ENCODE results near the gene MBD3L1.

DNA sequence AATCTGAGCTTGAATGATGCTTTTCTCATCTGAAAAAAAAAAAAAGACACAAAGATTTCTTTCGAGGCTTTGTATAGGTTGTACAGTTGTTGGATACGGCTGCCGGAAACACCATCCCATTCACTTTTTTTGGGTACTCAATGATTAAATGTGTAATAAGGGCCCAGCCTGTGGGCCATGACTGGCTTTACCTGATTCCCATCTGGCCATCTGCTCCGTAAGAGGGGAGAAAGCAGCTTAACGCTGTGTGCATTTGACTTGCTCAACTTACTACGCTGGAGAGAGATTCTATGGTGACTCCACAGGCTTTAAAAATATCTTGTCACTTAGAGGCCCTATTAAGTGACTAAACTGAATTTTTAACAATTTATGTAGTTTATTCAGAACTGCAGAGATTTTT lies 804 bp upstream of the MBD3L1 start:
- TF ChIP-seq, protein P1, sequence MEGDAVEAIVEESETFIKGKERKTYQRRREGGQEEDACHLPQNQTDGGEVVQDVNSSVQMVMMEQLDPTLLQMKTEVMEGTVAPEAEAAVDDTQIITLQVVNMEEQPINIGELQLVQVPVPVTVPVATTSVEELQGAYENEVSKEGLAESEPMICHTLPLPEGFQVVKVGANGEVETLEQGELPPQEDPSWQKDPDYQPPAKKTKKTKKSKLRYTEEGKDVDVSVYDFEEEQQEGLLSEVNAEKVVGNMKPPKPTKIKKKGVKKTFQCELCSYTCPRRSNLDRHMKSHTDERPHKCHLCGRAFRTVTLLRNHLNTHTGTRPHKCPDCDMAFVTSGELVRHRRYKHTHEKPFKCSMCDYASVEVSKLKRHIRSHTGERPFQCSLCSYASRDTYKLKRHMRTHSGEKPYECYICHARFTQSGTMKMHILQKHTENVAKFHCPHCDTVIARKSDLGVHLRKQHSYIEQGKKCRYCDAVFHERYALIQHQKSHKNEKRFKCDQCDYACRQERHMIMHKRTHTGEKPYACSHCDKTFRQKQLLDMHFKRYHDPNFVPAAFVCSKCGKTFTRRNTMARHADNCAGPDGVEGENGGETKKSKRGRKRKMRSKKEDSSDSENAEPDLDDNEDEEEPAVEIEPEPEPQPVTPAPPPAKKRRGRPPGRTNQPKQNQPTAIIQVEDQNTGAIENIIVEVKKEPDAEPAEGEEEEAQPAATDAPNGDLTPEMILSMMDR (IDR thresholded peaks at IDR 0.05) = no peak
- no peak for TF ChIP-seq POLR2AphosphoS5 (IDR thresholded peaks at IDR 0.05)

All from upper lobe of left lung (tissue), 4 donors.